Measurements from ENCODE around the gene SAP25. TPM values are rescaled to one million over a fixed set of nuclear protein-coding genes. Genes with fewer than 3 reads are reported as not detected.

The SAP25 gene
- total and polyA plus RNA-seq, 2 of the 8 experiments (the other 6 are each of a cell fraction or from before 2014, with no cell fraction given): 3.6 to 5.8 TPM

- no peak for TF ChIP-seq RNF2 (IDR thresholded peaks at IDR 0.05; ENCODE audit: borderline replicate concordance, low read depth, low read length, missing control alignments, poor library complexity, severe bottlenecking)
- TF ChIP-seq HDAC6 (IDR thresholded peaks at IDR 0.05; ENCODE audit: low read depth, low read length): no peak
- TF ChIP-seq YY1 (IDR thresholded peaks at IDR 0.05; ENCODE audit: low read depth, low read length): no peak
- TF ChIP-seq ASH2L (IDR thresholded peaks at IDR 0.05; ENCODE audit: low read length): no peak
- TF ChIP-seq CBX5 (IDR thresholded peaks at IDR 0.05; ENCODE audit: low read depth, low read length): no peak
- no peak for TF ChIP-seq E2F6 (IDR thresholded peaks at IDR 0.05)
- no peak for TF ChIP-seq PHF8 (conservative IDR thresholded peaks at IDR 0.05; ENCODE audit: low read depth, low read length)
- TF ChIP-seq KDM4A (IDR thresholded peaks at IDR 0.05; ENCODE audit: low read depth, low read length, severe bottlenecking): no peak
Observed at GRCh38 chr7:100621554-100621953, 47.9 kb upstream of the SAP25 start (continued).
